H1 (cell line): ENCODE results near the gene UBASH3A. TPM values are rescaled to one million over a fixed set of nuclear protein-coding genes. Genes with fewer than 3 reads are reported as not detected.

Experiments used
- ATF3 ChIP-seq: IDR thresholded peaks from 2 replicates; pipeline ENCODE4 v1.6.1; 2011; ENCODE audit warnings: low read depth, mild to moderate bottlenecking, low read length; ENCODE audit not compliant: insufficient read depth
- CEBPB ChIP-seq: IDR thresholded peaks from 2 replicates; pipeline ENCODE4 v1.6.1; 2012; ENCODE audit warnings: low read depth, low read length
- HDAC6 ChIP-seq: IDR thresholded peaks from one replicate; pipeline ENCODE4 v1.7.1; 2012; ENCODE audit warnings: low read depth, mild to moderate bottlenecking, inconsistent platforms, low read length, moderate library complexity
- JUND ChIP-seq: IDR thresholded peaks from 2 replicates; pipeline ENCODE4 v1.6.1; 2011; ENCODE audit warnings: mild to moderate bottlenecking, improper control_type of control experiment, low read length
- KDM5A ChIP-seq: fragments of 200-600 bp; IDR thresholded peaks from 2 replicates; pipeline ENCODE4 v1.7.1; 2012; ENCODE audit warnings: mild to moderate bottlenecking, low read length, inconsistent platforms, mixed read lengths
- SRF ChIP-seq: IDR thresholded peaks from 2 replicates; pipeline ENCODE4 v1.6.1; 2011; ENCODE audit warnings: mild to moderate bottlenecking, low read depth, low read length, moderate library complexity
- SUZ12 ChIP-seq: fragments of 200-600 bp; sonication (generic); IDR thresholded peaks from 2 replicates; pipeline ENCODE4 v1.6.1; 2012; ENCODE audit warnings: mild to moderate bottlenecking, inconsistent platforms, low read length, moderate library complexity, mixed read lengths
- TBP ChIP-seq: IDR thresholded peaks from 2 replicates; pipeline ENCODE4 v1.6.1; 2011; ENCODE audit warnings: low read depth, low read length, improper control_type of control experiment
- polyA plus RNA-seq, 7 experiments: library from polyadenylated mRNA; depleted of rRNA in 3 of 7; stranded (reverse) in 5 of 7; unstranded in 2 of 7; fragments of >200 nt in 5 of 7; fragments of 200-250 nt in 2 of 7; gene quantifications; 1 replicate in 5 of 7; 2 replicates in 1 of 7; 4 replicates in 1 of 7; pipeline versions ENCODE4 v1.2.1 to v1.2.3, GENCODE V29; 2011 to 2013; ENCODE audit warnings: missing spikeins in 2 of 7, mixed read lengths in 2 of 7
- total RNA-seq: library from RNA; stranded (reverse); fragmentation: NEBNext Ultra II Directional; extraction: Animal tissue kit (Norgen Biotek cat#: 25700); gene quantifications from 2 replicates; pipeline ENCODE4 v1.2.1, GENCODE V29; 2021

UBASH3A gene
- total and polyA plus RNA-seq, 2 of the 8 experiments (the other 6 are each of a cell fraction or from before 2014, with no cell fraction given): not detected

- TF ChIP-seq HDAC6 (no peak), SUZ12 (no peak), JUND (no peak), CEBPB (no peak), TBP (no peak), ATF3 (no peak), SRF (no peak), KDM5A (no peak)
Measured at GRCh38 chr21:42423197-42423675, 19.5 kb downstream of the UBASH3A start (continued).
